Neural crest cell (in vitro differentiated cells): Measurements from ENCODE around the gene KRT72. TPM values are rescaled to one million over a fixed set of nuclear protein-coding genes. Genes with fewer than 3 reads are reported as not detected.

Source experiments
- DNase-seq: peaks from one replicate; pipeline ENCODE4 v3.0.0; 2021; ENCODE audit warnings: low read depth, mixed read lengths, low spot score
- H3K27ac Mint-ChIP-seq: one replicate; pipeline ENCODE4 v1.8.0; 2021; ENCODE audit warnings: mild to moderate bottlenecking, mixed read lengths; ENCODE audit not compliant: unreplicated experiment
- H3K27me3 Mint-ChIP-seq: 2 replicates; pipeline ENCODE4 v1.8.0; 2021; ENCODE audit warnings: low read depth, mild to moderate bottlenecking, mixed read lengths
- H3K36me3 Mint-ChIP-seq: 2 replicates; pipeline ENCODE4 v1.8.0; 2021; ENCODE audit warnings: low read depth, mild to moderate bottlenecking, mixed read lengths
- H3K4me1 Mint-ChIP-seq: 2 replicates; pipeline ENCODE4 v1.8.0; 2021; ENCODE audit warnings: mixed read lengths
- H3K4me3 Mint-ChIP-seq: one replicate; pipeline ENCODE4 v1.8.0; 2021; ENCODE audit warnings: mild to moderate bottlenecking, mixed read lengths
- H3K9me3 Mint-ChIP-seq: 2 replicates; pipeline ENCODE4 v1.8.0; 2021; ENCODE audit warnings: mixed read lengths
- total RNA-seq: library from RNA; stranded (reverse); gene quantifications from 2 replicates; pipeline ENCODE4 v1.2.1, GENCODE V29; 2021
- TF ChIP-seq, protein P1 (sequence below): fragments of 200-600 bp; sonication (generic); conservative IDR thresholded peaks from 2 replicates; pipeline ENCODE4 v1.5.0; 2021; ENCODE audit warnings: antibody characterized with exemption, mild to moderate bottlenecking

KRT72 gene
- total RNA-seq, 1 donor from 2014 or later, result not detected

- Mint-ChIP-seq H3K4me1 (no peaks in the 10 kb centered on the region), H3K9me3 (no peaks in the 10 kb centered on the region), H3K4me3 (no peak overlapping the region), H3K27ac (no peak overlapping the region), H3K36me3 (no peaks in the 10 kb centered on the region), H3K27me3 (peaks cover 35% of the 10 kb centered on the region)
- TF ChIP-seq, protein P1, sequence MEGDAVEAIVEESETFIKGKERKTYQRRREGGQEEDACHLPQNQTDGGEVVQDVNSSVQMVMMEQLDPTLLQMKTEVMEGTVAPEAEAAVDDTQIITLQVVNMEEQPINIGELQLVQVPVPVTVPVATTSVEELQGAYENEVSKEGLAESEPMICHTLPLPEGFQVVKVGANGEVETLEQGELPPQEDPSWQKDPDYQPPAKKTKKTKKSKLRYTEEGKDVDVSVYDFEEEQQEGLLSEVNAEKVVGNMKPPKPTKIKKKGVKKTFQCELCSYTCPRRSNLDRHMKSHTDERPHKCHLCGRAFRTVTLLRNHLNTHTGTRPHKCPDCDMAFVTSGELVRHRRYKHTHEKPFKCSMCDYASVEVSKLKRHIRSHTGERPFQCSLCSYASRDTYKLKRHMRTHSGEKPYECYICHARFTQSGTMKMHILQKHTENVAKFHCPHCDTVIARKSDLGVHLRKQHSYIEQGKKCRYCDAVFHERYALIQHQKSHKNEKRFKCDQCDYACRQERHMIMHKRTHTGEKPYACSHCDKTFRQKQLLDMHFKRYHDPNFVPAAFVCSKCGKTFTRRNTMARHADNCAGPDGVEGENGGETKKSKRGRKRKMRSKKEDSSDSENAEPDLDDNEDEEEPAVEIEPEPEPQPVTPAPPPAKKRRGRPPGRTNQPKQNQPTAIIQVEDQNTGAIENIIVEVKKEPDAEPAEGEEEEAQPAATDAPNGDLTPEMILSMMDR, result no peak
- DNase-seq, result no peak
Observed at GRCh38 chr12:52615912-52616311, 14.6 kb upstream of the KRT72 start.

DNA sequence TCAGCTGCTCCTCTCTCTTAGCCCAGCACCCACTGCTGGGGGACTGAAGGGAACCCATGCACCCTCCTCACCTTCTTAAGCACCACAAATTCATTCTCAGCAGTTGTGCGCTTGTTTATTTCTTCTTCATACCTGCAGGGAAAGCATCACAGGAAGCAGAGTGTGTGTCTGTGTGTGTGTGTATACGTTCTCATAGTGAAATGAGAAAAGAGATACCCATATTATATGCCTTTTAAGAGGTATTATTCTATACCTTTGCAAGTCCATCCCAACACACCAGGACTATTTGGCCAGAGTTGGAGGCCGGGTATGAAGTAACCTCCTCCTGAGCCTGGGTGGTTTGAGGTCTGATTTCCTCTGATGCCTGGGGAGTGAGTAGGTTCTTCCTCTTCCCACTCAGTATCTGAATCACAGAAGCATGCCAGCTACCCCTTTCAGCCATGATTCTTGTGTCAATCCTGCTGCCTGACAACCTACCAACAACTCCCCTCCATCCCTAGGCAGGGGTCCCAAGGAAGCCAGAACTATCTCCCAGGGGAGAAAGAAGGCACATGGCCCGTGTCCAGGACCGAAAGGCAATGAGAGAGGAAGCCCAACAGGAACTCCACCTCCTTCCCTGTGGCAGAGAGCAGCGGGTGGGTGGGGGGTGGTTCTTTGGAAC lies 14.1 kb upstream of the KRT72 start:
- DNase-seq, result no peak
- Mint-ChIP-seq H3K27me3 (peaks cover 36% of the 10 kb centered on the region), H3K4me3 (no peak overlapping the region), H3K4me1 (no peaks in the 10 kb centered on the region), H3K36me3 (no peaks in the 10 kb centered on the region), H3K9me3 (no peaks in the 10 kb centered on the region), H3K27ac (no peak overlapping the region)
- TF ChIP-seq, protein P1, result no peak

DNA sequence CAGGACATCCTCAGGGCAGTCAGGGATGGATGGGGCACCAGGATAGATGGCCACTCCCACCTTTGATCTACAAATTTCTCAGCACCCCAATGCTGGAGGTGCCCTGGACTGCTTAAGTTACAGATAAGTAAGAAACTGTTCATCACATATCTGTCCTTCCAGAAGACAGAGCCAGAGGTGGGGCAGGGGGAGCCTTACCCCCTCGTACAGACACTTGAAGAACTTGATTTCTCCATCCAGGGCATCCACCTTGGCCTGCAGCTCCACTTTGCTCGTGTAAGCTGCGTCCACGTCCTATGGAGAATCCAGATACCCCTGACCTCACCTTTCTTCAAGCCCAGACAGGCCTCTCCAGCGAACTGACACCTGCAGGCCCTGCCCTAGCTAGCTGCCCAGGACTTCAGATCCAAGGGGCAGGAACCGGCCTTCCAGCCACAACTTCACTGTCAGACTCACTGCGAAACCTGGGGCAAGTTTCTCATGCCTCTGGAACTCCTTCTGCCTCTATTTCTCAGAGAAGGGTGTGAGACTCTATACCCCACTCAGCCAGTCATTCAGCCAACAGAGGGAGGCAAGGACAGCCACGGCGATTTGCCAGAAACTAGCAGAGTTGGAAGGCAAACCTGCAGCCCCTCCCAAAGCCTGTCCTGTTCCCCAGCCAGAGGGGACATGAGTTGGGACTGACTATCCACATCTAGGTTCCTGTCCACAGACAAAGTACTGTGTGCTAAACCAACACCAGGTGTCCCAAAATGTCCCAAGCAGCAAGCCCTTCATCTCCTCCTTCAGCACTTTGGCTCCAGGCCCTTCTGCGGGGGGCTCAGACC lies 13.3 kb upstream of the KRT72 start:
- H3K9me3 Mint-ChIP-seq, result no peaks in the 10 kb centered on the region
- no peak overlapping the region for H3K27ac Mint-ChIP-seq
- no peak for DNase-seq

DNA sequence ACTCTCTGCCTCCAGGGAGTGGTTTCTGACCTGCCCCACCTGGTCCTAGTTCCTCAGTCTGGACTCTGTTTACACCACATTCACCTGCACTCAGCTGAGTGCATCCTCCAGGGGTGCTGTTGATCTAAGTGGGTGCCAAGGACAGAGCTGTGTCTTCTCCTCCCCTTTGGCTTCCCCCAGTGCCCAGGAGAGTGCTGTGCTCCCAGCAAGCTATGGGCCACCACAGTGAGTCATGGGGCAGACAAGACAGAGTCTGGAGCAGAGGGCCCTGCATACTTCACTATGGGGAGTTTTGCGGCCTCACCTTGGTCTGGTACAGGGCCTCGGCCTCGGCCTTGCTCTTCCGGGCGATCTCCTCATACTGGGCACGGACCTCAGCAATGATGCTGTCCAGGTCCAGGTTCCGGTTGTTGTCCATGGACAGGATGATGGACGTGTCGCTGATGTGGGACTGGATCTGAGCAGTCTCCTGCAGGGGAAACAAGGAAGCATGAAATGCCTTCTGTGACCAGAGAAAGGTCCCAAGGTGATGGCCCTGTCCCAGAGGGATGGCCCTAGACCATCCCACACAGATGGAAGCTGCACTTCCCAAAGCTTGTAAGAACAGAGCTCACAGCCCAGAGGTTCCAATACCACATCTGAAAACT lies 12.2 kb upstream of the KRT72 start:
- TF ChIP-seq, protein P1, result no peak
- Mint-ChIP-seq H3K27me3 (peaks cover 51% of the 10 kb centered on the region), H3K9me3 (no peaks in the 10 kb centered on the region), H3K4me3 (no peak overlapping the region), H3K36me3 (no peaks in the 10 kb centered on the region), H3K4me1 (no peaks in the 10 kb centered on the region), H3K27ac (no peak overlapping the region)
- DNase-seq, result no peak

More for the DNA sequence above, 13.3 kb upstream of the KRT72 start:
- Mint-ChIP-seq H3K4me1 (no peaks in the 10 kb centered on the region), H3K27me3 (peaks cover 42% of the 10 kb centered on the region), H3K36me3 (no peaks in the 10 kb centered on the region), H3K4me3 (no peak overlapping the region)
- TF ChIP-seq, protein P1, result no peak

- DNase-seq, result no peak
- no peak overlapping the region for H3K27ac Mint-ChIP-seq
- H3K27me3 Mint-ChIP-seq, result peaks cover 57% of the 10 kb centered on the region
- no peak overlapping the region for H3K4me3 Mint-ChIP-seq
- H3K9me3 Mint-ChIP-seq, result no peaks in the 10 kb centered on the region
- no peaks in the 10 kb centered on the region for H3K36me3 Mint-ChIP-seq
- TF ChIP-seq, protein P1, result no peak
- no peaks in the 10 kb centered on the region for H3K4me1 Mint-ChIP-seq
Observed at GRCh38 chr12:52612431-52613383, 11.4 kb upstream of the KRT72 start.
